Measurements from ENCODE around the gene GSTA3. TPM values are rescaled to one million over a fixed set of nuclear protein-coding genes. Genes with fewer than 3 reads are reported as not detected.

The GSTA3 gene
- total and polyA plus RNA-seq, 2 of the 13 experiments (the other 11 are each of a cell fraction or from before 2014, with no cell fraction given): not detected

- H4K20me1 ChIP-seq (ENCODE audit: insufficient read depth, low read length): no peaks in the 10 kb centered on the region
- ATAC-seq (no peak), FAIRE-seq (no peak), DNase-seq (ENCODE audit: low spot score) (no peak)
- ChIA-PET CTCF (ENCODE audit: low intra/inter-chr PET ratio, low total read pairs) (no interaction called here), POLR2A (no interaction called here)
- H3K79me2 ChIP-seq (ENCODE audit: insufficient read depth, low read length): no peaks in the 10 kb centered on the region
- no peak overlapping the region for H3K4me2 ChIP-seq (ENCODE audit: low read depth, low read length)
- in situ Hi-C loops (cut with HindIII; ENCODE audit: extremely low pct_ligation_motif_present, low pct_unique_long_range_greater_than_20kb): no loop called here
- no peak overlapping the region for H3K4me3 ChIP-seq (replicated peaks in 1 of 3; ENCODE audit: insufficient read depth in 1 of 3, low read depth in 2 of 3, low read length in 3 of 3)
- no peak overlapping the region for H3K27ac ChIP-seq (ENCODE audit: extremely low read length, insufficient read depth, low read length)
- H3K9ac ChIP-seq (ENCODE audit: insufficient read depth, low read depth, low read length): no peak overlapping the region
- H3K4me1 ChIP-seq (ENCODE audit: insufficient read depth, low read length): peaks cover 16% of the 10 kb centered on the region
- no peaks in the 10 kb centered on the region for H3K36me3 ChIP-seq (replicated peaks in 1 of 2; ENCODE audit: control insufficient read depth in 1 of 2, insufficient read depth in 2 of 2, low read length in 2 of 2)
- no peaks in the 10 kb centered on the region for H3K9me3 ChIP-seq (ENCODE audit: low read length)
- 31% methylated on average over 2 of the region's 2 CpGs for WGBS (ENCODE audit: low lambda C conversion rate)
- TF ChIP-seq ELF1 (CRISPR knock-in tag; IDR thresholded peaks at IDR 0.05) (no peak), SAP130 (CRISPR knock-in tag; IDR thresholded peaks at IDR 0.05; ENCODE audit: low read depth) (no peak), ZBTB39 (CRISPR knock-in tag; IDR thresholded peaks at IDR 0.05) (no peak), ZFX (CRISPR knock-in tag; IDR thresholded peaks at IDR 0.05; ENCODE audit: low read depth) (no peak), ISL2 (CRISPR knock-in tag; IDR thresholded peaks at IDR 0.05) (no peak), TGIF2 (CRISPR knock-in tag; IDR thresholded peaks at IDR 0.05) (no peak), REXO4 (CRISPR knock-in tag; IDR thresholded peaks at IDR 0.05; ENCODE audit: borderline replicate concordance) (no peak), KLF12 (CRISPR knock-in tag; IDR thresholded peaks at IDR 0.05; ENCODE audit: borderline replicate concordance) (no peak), NPAS2 (CRISPR knock-in tag; IDR thresholded peaks at IDR 0.05; ENCODE audit: borderline replicate concordance) (no peak), HOXA7 (CRISPR knock-in tag; IDR thresholded peaks at IDR 0.05) (no peak), MED8 (CRISPR knock-in tag; IDR thresholded peaks at IDR 0.05; ENCODE audit: insufficient replicate concordance) (no peak), REST (IDR thresholded peaks at IDR 0.05; ENCODE audit: borderline replicate concordance in 1 of 2, low read depth in 1 of 2, low read length in 2 of 2) (no peak), POLR2G (IDR thresholded peaks at IDR 0.05; ENCODE audit: low read depth, low read length) (no peak), ZBTB25 (CRISPR knock-in tag; IDR thresholded peaks at IDR 0.05) (no peak)
- intact Hi-C loops (cut with micrococcal nuclease; ENCODE audit: unreplicated experiment): no loop called here
- no TSS peak for BruUV-seq (replicated peaks)
- no peak overlapping the region for H2AFZ ChIP-seq (ENCODE audit: low read length)
- peaks cover 0 to 12% of the 10 kb centered on the region in 2 experiments; a peak in 2 of 5 replicates for H3K27me3 ChIP-seq (ENCODE audit: control insufficient read depth in 1 of 2, insufficient read depth in 2 of 2, low read length in 2 of 2)
These were observed 31.7 kb downstream of the GSTA3 start for GRCh38 chr6:52877786-52878185.

Data from HepG2 (cell line).